G401 (cell line): ENCODE data around the gene SIGMAR1. TPM values are rescaled to one million over a fixed set of nuclear protein-coding genes. Genes with fewer than 3 reads are reported as not detected.

Experiments
- DNase-seq: peaks from one replicate; pipeline ENCODE4 v3.0.0-alpha.2; 2015; ENCODE audit warnings: low spot score
- in situ Hi-C: cut with HindIII; loops from 2 replicates; pipeline ENCODE4 v1.10.0; 2016; ENCODE audit warnings: low sequenced_read_pairs, mixed read lengths
- total RNA-seq: library from RNA; depleted of rRNA; stranded (reverse); fragments of >200 nt; shearing (Covaris generic); gene quantifications from 2 replicates; pipeline ENCODE4 v1.2.3, GENCODE V29; 2014

The SIGMAR1 gene
- total RNA-seq, 1 experiment from 2014 or later = 193 TPM

DNA sequence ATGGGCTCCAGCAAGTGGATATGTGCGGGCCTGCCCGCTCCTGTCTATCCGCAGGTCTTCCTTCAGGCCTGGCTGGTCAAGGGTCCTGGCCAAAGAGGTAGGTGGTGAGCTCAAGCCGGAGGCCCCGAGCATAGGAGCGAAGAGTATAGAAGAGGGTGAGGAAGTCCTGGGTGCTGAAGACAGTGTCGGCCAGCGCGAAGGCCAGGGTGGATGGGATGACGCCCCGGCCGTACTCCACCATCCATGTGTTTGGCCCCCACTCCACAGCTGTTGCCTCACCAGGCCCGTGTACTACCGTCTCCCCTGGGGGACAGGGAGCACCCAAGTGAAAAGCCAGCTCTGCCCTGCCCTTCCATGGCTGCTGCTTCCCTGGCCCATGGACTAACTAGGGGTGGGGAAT lies 2.0 kb downstream of the SIGMAR1 start:
- in situ Hi-C loops = no loop called here
- DNase-seq = no peak

DNA sequence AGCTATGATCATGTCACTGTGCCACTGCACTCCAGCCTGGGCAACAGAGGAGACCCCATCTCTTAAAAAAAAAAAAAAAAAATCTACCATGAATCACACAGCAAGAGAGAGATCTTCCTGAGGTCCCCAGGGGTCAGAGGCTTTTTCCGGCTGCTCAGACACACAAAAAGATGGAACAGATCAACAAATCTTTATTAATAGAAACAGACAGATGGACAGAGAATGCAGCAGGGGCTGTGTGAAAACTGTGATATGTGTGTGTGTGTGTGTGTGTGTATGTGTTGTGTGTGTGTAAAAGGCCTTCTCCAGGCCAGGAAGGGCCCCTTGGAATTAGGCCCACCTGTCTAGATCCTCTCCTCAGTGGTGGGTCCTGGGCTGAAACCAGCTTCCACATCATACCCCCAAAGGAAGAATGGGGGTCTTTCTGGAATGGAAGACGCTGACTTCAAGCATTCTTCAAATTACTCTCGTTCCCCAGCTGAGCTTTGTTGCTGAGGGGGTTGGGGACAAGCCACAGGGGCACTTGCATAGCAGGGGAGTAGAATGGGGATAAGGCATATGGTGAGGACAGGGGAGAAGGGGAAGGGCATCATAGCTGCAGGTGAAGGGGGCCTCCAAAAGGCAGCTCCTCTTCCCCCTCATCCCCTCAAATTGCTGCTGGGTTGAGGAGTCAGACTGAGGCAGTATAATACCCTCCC lies 2.9 kb downstream of the SIGMAR1 start:
- in situ Hi-C loops = no loop called here

DNA sequence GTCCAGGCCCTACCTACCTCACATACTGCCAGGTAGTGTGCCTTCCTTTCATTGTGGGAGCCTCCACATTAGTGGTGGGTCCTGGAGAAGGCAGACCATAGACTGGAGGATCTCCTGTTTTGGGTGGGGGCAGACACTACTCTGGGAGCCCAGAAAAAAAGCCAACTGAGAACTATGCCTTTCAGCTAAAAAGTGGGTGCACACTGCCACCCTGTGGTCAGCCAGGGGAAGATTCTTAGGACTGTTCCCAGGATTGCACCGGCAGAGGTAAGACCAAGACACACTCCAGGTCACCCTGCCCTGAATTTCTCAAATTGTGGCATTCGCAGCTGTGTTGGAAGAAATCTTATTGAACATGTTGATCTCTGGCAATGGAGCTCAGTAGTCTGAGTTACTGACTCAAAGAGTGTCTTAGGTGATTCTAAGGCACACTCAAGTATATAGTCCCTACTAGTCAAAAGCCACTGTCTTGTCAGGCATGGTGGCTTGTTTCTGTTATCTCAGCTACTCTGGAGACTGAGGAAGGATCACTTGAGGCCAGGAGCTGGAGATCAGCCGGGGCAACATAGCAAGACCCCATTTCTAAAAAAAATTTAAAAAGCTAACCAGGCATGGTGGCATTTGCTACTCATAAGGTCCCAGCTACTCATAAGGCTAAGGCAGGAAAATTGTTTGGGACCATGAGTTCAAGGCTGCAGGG lies 3.6 kb downstream of the SIGMAR1 start:
- DNase-seq = peak; percentile 88
- in situ Hi-C loops = no loop called here

More for the DNA sequence above, 2.9 kb downstream of the SIGMAR1 start:
- no peak for DNase-seq

DNA sequence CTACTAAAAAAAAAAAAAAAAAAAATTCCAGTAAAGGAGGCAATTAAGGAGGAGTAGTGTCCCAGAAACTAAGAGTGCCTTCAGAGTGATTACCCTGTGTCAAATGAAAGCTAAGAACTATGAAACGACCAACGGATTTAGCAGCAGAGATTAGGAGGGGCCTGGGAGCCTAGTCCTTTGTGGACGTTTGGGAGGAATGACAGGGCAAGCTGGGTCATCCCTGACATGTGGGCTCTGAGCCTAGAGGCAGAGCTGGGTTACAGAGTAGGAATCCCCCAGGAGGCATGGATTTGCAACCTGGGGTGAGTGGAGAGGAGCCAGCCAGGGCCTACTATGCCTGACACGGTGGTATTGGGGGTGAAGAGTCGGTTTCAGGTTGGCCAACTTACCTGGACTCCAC lies 4.4 kb downstream of the SIGMAR1 start:
- in situ Hi-C loops = no loop called here
- no peak for DNase-seq

DNA sequence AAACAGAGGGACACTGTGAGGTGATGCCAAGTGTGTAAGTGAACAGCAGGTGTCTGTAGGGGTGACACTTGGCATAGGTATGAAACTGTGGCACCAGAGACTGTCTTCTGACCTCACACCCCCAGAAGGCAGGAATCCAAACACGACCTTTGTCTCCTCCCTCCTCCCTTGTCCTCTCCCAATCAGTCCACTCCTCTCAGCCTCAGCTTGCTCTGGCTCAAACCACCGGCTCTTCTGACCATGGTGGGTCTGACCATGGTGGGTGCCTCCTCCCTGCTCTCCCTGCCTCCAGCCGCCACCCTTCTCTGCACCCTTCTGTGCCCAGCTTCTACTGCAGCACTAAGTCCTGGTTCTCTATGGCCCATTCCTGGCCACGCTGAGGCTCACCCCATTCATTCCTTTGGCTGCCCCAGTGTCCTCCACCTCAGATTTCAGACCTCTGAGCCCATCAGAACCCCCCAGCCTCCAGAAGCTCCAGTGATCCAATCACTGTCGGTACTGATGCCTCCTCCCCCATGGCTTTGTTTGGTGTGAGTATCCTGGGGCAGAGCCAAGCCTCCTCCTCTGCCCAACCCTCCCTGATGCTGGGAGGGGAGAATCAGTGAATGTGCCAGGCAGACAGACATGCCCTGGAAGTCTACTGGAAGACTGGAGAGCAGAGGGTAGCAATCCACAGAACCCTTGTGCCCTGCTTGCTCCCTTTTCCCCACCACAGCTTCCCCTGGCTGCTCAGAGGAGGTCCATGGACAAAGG lies 7.0 kb downstream of the SIGMAR1 start:
- DNase-seq = no peak
- in situ Hi-C loops = no loop called here

- no peak for DNase-seq
- in situ Hi-C loops = no loop called here
Measured at GRCh38 chr9:34629491-34629808, 8.1 kb downstream of the SIGMAR1 start.

- DNase-seq = peak; percentile 27
- in situ Hi-C loops = no loop called here
Measured at GRCh38 chr9:34628656-34629490, 8.7 kb downstream of the SIGMAR1 start, which contains the start of gene ARID3C. ARID3C (minus strand) TSS chr9:34629066; CDS start chr9:34628014, 1,052 bp downstream.

- no peak for DNase-seq
- in situ Hi-C loops = no loop called here
Measured at GRCh38 chr9:34627716-34628655, 9.6 kb downstream of the SIGMAR1 start.

DNA sequence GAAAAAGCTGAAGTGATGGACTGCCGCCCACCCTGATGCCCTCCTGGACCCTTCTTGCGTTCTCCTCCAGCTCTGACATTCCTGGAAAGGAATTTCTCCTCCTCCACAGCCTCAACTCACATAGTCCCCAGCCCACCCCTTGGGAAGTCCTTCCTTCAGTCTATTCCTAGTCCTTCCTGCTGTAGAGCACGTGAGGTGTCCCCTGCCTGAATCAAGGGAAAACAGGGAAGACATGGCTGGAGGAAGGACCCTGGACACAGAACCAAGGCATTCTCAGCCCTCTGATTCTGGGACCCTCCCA lies 12.5 kb downstream of the SIGMAR1 start:
- in situ Hi-C loops = no loop called here
- DNase-seq = no peak

DNA sequence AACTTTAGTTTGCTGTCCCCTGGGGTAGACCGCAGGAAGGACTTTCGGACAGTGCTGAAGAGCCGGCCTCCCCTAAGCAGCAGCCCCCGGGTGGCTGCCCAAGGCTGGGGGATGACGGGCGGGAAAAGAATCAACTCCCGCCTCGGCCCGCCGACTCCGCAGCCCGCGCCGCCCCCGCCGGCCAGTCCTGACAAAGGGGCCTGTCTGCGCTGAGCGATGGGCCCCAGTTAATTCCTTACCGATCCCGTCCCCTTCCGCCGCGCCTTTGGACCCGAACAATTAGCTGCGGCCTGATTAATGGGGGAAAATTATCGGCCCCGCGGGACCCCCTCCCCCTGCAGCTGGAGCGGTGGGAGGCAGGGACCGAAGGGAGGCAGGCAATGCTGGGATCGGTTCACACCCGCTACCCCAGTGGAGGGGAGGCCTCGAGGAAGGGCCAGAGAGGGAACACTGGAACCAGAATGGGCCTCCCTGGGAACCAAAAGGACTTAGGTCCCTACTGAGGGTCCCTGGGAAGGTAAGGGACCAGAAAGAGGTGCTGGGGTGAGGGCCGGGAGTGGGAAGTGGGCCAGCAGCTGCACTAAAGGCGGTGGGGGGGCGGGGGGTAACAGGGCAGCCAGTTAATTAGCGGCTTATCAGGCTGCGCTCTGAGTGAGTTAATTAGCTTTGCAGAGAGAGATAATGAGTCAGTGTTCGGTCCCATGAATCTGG lies 13.0 kb downstream of the SIGMAR1 start:
- in situ Hi-C loops = no loop called here
- DNase-seq = no peak

- no peak for DNase-seq
- in situ Hi-C loops = no loop called here
Measured at GRCh38 chr9:34623374-34624235, 14.0 kb downstream of the SIGMAR1 start.

- DNase-seq = peak; percentile 99
- in situ Hi-C loops = no loop called here
Measured at GRCh38 chr9:34620061-34620994, 17.3 kb downstream of the SIGMAR1 start, which contains the start of gene DCTN3. DCTN3 (minus strand) TSS chr9:34620495; CDS start chr9:34620464, 31 bp downstream.

DNA sequence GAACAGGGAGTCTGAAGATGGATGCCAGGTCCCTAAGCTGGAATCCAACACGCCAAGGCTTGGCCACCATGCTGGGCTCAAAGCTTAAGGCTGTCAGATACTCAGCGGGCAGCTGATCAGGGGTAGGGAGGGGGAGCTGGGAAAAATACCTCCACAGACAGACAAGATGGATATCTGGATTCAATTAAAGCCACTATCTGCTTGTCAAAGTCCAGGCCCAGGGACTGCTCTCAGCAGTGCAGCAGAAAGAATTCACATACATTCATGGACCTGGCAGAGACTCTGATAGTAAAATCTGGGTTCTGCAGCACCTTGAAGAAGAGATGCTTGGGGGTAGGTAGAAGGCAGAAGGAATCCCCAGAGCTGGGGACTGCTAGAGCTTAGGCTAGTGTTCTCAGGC lies 22.5 kb downstream of the SIGMAR1 start:
- in situ Hi-C loops = no loop called here
- no peak for DNase-seq

DNA sequence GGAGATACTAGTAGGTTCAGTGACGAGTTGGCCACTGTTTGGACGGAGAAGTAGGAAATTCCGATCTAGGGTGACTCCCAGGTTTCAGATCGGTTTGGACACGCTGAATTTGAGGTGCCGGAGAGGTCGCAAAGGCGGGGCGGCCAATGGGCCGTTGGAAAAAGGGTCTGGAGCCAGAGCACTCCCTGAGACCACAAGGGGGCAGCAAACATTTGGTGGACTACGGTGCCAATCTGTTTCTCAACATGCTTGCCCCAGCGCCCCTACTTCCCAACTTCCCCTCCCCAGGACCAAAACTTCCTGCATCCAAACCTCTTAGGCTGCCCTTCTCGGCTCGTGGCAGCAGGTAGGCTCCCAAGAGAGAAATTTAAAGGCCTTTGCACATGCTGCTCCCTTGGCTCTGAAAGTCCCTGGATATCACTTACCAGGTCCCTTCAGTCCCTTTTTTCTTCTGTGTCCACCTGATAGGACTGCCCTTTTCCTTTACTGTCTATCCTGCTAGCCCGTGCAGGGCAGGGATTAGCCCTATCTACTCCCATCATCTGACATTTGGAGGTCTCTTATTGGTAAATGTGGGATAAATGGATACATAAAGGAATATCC lies 24.7 kb downstream of the SIGMAR1 start:
- peak; percentile 89 for DNase-seq
- in situ Hi-C loops = no loop called here
